HT-29 (cell line): ENCODE data around the gene ADAM17. TPM values are rescaled to one million over a fixed set of nuclear protein-coding genes. Genes with fewer than 3 reads are reported as not detected.

ENCODE experiments used
- DNase-seq: peaks from one replicate; pipeline ENCODE4 v3.0.0-alpha.2; 2015; ENCODE audit warnings: low spot score
- total RNA-seq: library from RNA; depleted of rRNA; stranded (reverse); fragments of >200 nt; shearing (Covaris generic); gene quantifications from 2 replicates; pipeline ENCODE4 v1.2.3, GENCODE V29; 2014; rRNA removed

ADAM17 gene
- total RNA-seq, 1 experiment from 2014 or later, result 18.7 TPM

DNA sequence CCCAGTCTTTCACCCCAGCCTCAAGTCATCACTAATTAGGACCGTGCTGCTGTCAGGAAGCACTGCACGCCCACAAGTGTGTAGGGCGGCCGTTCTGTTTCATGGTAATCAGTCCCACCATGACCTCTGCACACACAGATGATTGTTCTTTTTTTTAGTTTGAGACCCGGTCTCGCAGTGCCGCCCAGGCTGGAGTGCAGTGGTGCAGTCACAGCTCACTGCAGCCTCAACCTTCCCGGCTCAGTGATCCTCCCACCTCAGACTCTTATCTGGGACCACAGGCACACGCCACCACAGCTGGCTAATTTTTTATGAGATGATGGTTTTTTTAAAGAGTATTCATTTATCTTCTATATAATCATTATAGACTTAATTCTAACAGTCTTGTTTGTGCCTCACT is 83.1 kb downstream of the ADAM17 start:
- DNase-seq, result no peak

DNA sequence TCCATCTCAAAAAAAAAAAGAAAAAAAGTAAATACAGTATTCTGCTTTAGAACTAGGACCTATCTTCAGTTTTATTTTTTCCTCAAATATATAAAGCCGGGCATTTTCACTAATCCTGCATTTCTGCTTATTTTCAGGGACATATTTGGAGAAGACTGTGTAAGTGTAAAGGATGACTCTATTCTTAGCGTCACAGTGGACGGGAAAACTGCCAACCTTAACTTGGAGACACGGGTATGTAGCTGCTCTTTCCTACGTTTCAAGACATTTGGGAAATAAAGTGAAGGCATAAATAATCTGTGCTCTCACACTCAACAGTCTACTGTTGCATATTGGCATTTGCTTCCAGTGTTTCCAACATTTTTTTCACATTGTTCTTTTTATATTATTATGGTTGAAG is 84.4 kb downstream of the ADAM17 start:
- no peak for DNase-seq

DNA sequence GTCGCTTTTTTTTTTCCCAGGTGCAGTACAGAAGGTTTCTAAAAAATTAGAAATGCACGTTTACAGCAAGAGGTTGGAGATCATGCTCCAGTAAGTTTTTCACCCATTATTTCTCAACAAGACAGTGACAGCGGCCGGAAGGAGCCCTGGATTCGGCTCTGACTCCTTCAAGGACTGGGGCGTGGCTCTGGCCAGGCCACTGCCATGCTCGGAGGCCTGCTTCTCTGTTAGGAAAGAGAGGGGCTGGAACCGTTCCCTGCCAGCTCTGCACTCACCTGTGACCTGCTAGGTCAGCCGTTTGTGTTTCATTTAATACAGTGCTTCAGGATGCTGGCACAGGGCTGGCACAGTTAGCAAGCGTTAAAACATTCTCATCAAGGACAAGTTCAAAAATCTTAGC is 87.9 kb downstream of the ADAM17 start:
- DNase-seq, result no peak

DNA sequence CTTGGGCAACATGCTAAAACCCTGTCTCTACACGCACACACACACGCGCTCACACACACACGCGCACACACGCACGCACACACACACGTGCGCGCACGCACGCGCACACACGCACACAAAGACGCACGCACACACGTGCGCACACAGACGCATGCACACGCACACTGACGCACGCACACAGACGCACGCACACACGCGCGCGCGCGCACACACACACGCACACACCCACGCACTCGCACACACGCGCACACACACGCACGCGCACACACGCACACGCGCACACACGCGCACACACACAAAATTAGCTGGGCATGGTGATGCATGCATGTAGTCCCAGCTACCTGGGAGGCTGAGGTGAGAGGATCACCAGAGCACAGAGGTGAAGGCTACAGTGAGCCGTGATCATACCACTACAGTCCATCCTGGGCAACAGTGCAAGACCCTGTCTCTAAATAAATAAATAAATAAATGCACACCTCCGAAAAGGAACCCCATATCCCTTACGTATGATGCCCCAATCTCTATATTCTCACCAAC is 89.4 kb downstream of the ADAM17 start:
- no peak for DNase-seq

DNA sequence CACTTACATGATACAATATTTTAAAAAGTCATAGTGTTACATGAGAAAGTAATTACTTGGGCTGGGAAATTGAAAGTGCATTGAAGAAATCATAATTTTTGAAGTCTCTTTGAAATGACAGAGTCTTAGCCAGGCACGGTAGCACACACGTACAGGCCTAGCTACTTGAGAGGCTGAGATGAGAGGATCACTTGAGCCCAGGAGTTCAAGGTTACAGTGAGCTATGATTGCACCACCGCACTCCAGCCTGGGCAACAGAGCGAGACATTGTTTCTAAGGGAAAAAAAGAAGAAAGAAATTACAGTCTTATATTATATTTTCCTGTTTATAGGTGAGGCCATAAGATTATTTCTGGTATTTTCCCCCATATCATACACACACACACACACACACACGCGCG is 90.5 kb downstream of the ADAM17 start:
- no peak for DNase-seq

DNA sequence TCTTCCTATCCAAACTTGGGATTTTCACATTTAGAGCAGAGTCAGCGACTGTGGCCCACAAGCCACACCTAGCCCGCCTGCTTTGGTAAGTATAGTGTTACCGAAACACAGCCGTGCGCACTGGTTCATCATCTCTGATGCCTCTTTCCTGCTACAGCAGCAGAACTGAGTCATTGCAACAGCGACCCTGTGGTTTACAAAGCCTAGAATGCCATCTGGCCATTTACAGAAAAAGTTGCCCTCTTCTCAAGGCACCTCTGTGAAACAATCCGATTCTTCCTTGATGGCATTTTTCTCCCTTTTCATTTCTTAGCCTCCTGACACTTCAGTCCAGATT is 92.0 kb downstream of the ADAM17 start:
- no peak for DNase-seq

DNA sequence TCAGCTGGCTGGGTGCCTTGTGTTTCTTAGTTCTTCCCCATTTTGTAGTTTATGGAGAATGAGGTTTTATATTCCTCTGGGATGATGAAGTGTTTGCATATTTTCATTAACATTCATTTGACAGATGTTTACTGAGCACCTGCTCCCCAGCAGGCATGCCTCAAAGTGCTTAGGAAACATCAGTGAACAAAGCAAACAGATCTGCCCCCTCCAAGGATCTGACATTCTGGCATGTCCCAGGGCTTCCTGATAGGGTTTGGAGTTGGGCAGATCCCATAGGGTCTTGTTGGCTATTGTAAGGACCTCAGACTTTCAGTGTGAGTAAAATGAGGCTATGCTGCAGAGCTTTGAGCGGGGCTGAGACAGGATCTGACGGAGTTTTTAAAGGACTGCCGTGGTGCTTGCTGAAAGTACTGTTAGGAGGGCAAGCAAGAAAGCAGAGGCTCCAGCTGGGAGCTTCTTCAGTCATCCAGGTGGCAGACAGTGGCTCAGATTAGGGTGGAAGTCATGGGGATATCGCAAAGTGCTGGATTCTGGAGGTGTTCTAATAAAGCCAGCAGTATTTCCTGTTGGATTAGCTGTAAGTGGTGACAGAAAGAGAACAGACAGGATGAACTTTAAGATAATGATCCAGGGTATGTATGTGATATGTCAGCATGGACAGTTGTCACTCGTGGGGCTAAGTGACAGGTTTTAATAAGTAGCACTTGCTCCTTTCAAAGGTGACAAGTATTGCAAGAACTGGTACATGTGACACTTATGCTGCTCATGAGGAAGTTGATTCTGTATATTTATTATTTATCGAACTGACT is 92.5 kb downstream of the ADAM17 start:
- DNase-seq, result no peak

DNA sequence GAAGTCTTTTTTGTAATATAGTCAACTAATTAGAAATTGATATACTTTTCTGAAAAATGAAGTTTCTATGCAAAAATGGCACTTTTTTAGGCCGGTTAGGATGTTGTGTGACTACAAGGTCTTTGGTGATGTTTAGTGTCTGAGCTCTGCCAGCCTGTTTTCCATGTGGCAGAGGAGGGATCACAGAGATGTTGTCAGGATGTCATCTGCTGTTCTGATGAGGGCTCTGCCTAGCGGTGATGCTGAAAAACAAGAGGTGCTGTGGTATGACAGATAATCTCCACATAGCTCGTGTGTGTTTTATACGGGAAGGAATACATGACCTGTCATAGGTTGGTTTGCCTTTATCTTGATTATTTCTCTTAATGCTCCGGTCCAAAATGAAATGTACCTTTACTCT is 93.3 kb downstream of the ADAM17 start:
- no peak for DNase-seq

DNA sequence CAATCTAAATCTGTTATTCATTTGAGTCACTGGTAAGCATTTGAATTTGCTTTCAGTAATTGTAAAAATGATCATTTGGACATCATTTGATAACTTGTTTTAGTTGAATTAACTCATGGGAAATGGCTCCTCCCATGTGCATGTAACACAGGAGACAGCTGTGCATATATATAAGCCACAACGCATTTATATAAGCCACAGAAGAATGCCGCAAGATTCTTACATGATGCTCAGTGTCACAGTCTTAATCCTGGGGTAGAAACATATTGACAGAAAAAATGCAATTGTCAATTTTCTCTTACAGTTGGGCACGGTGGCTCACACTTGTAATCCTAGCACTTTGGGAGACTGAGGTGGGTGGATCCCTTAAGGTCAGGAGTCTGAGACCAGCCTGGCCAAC is 94.6 kb downstream of the ADAM17 start:
- no peak for DNase-seq

DNA sequence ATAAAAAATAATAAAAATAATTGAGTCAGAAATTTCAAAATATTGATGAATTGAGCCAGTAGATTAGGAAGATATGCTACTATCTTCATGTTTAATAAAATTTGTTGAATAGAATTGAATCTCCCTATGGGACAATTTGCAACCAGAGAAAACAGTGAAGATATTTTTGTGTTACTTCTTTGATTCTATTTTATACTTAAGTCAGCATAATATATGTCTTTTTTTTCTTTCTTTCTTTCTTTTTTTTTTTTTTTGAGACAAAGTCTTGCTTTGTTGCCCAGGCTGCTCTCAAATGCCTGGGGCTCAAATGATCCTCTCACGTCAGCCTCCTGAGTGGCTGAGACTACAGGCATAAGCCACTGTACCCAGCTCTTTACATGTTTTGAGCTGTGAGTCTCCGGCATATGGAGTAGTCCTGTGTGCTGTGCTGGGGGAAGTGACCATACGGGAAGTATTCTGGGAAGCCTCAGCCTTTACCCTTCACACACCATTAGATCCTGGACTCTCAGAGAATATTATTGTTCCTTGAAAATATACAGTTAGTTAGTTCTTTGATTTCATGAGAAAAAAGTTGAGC is 95.1 kb downstream of the ADAM17 start:
- DNase-seq, result no peak

DNA sequence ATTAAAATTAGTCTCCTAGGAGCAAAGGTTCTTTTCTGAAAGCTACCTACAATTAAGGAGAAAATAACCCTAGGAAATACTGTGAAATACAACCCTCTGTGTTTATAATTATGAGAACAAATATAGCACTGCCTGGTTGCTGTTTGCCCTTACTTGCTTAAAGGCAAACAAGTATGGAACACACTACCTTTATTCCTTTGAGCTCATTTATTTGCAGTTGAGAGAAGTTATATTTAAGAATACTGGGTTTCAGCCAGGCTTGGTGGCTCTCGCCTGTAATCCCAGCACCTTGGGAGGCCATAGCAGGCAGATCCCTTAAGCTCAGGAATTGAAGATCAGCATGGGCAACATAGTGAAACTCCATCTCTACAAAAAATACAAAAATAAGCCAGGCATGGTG is 104.4 kb downstream of the ADAM17 start:
- DNase-seq, result no peak

DNA sequence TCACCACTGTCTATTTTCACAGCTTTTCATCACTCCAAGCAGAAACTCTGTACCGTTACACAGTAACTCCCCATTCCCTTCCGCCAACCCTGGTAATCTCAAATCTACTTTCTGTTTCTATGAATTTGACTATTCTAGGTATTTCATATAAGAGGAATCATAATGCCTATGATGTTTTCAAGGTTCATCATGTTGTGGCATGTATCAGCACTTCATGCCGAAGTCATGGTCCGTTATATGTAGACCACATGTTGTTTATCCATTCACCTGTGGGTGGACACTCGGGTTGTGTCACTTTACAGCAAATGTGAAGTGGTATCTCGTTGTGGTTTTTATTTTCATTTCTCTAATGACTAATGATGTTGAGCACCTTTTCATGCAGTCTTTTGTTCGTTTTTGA is 110.5 kb downstream of the ADAM17 start:
- no peak for DNase-seq

DNA sequence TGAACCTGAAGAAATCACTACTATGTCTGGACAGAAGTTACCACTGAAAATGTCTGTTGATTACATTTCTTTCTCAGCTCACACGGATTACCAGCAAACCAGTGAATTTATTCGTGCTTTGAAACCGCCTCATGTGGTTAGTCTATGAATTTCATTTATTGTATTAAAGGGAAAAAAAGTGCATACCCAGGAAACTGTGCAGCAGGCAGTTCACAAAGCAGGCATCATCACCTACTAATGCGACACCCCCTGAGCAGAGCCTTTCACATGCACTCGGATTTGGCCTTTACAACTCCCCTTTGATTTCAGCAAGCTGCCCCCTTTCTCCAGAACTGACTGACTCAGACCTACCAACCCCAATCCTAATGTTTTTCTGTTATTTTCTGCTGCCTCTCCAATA is 112.1 kb downstream of the ADAM17 start:
- DNase-seq, result no peak

DNA sequence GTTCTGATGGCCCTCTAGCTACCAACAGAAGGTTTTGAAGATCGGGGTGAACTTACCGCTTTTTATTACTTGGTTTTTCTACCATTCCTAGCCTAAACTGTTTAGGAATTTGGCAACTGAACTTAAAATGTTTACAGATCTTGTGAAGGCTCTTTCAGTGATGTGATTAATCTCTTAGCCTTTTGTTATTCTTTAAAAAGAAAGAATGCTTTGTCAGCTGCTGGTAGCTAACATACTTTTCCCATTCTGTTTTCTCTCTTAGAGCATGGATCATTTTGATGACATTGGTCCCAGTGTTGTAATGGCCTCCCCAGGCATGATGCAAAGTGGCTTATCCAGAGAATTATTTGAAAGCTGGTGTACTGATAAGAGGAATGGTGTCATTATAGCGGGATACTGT is 114.1 kb downstream of the ADAM17 start:
- DNase-seq, result no peak

DNA sequence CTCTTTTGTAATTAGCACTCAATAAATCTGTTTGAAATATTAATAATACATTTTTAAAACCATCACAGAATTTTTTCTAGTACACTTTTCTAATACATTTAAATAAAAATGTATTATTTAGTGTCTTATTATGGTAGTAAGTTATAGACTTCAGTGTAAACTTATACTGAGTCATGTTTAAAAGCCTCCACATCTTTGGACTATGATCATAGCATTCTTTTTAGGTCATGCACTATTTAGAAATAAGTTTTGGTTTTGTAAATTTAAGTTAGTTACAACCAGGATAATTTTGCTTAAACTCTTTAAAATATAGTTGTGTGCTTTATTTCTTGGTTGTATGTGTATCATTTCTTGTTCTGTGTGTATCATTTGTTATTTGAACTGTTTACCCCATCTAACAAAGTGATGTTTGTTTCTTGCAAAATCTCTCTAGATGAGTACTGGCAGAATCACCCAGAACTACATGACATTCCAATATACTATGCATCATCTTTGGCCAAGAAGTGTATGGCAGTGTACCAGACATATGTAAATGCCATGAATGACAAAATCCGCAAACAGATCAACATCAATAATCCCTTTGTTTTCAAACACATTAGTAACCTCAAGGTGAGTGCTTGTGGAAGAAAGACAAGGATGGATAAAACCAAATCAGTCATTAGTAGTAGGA is 115.4 kb downstream of the ADAM17 start:
- DNase-seq, result no peak

DNA sequence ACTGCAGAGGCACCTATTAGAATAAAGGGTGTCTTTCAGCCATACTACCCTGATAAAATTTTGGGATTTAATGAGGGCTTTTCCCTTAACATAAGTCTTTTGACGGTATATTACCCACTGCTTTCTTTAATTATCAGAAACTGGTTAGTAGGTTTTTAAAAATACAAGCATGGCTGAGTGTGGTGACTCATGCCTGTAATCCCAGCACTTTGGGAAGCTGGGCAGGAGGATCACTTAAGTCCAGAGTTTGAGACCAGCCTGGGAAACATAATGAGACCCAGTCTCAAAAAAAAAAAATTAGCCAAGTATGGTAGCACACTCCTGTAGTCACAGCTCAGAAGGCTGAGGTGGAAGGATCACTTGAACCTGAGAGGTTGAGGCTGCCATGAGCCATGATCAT is 116.1 kb downstream of the ADAM17 start:
- no peak for DNase-seq

Other genes with a start within 250 kb of the ADAM17 start
- gene ITGB1BP1, start 132.3 kb downstream of the ADAM17 start, total RNA-seq, result 27.4 and 33.5 TPM in 2 replicates
- 31.7 and 43.9 TPM in 2 replicates for gene CPSF3, start 132.2 kb downstream of the ADAM17 start, total RNA-seq
- 32.2 and 35.8 TPM in 2 replicates for gene IAH1, start 81.3 kb downstream of the ADAM17 start, total RNA-seq
- 294 and 342 TPM in 2 replicates for gene YWHAQ, start 75.2 kb upstream of the ADAM17 start, total RNA-seq